GM23338 (cell line): Measurements from ENCODE around the gene NLGN1. TPM values are rescaled to one million over a fixed set of nuclear protein-coding genes. Genes with fewer than 3 reads are reported as not detected.

ENCODE experiments used
- ATAC-seq: fragments of 200-7000 bp; cut with Tn5 transposase; 3 replicates; pipeline ENCODE4 v1.9.1; 2020
- DNase-seq: peaks from one replicate; pipeline ENCODE4 v3.0.0-alpha.2; 2015; ENCODE audit warnings: low spot score
- H2AFZ ChIP-seq: fragments of 200-600 bp; sonication (generic); 2 replicates; pipeline ENCODE4 v1.8.0; 2016; ENCODE audit warnings: antibody characterized with exemption, mild to moderate bottlenecking, moderate library complexity
- H3F3A ChIP-seq: fragments of 200-600 bp; sonication (generic); replicated peaks from 2 replicates; pipeline ENCODE4 v1.8.0; 2017; ENCODE audit warnings: antibody characterized with exemption, mixed run types, low read depth
- H3K27ac ChIP-seq: fragments of 200-600 bp; sonication (generic); 2 replicates; pipeline ENCODE4 v1.6.1; 2016; ENCODE audit warnings: low read depth
- H3K27me3 ChIP-seq: fragments of 200-600 bp; sonication (generic); 2 replicates; pipeline ENCODE4 v1.8.0; 2016; ENCODE audit warnings: mild to moderate bottlenecking, mixed run types, moderate library complexity; ENCODE audit not compliant: insufficient read depth
- H3K36me3 ChIP-seq: fragments of 200-600 bp; sonication (generic); 2 replicates; pipeline ENCODE4 v1.8.0; 2016; ENCODE audit warnings: mild to moderate bottlenecking; ENCODE audit not compliant: insufficient read depth
- H3K4me1 ChIP-seq: fragments of 200-600 bp; sonication (generic); 2 replicates; pipeline ENCODE4 v1.8.0; 2016; ENCODE audit warnings: mild to moderate bottlenecking, moderate library complexity; ENCODE audit not compliant: insufficient read depth
- H3K4me2 ChIP-seq: fragments of 200-600 bp; sonication (generic); 2 replicates; pipeline ENCODE4 v1.7.1; 2017; ENCODE audit warnings: mixed run types
- H3K4me3 ChIP-seq: fragments of 200-600 bp; sonication (generic); 2 replicates; pipeline ENCODE4 v1.6.1; 2016; ENCODE audit warnings: mixed run types
- H3K79me2 ChIP-seq: fragments of 200-600 bp; sonication (generic); replicated peaks from 2 replicates; pipeline ENCODE4 v1.8.0; 2017; ENCODE audit warnings: mild to moderate bottlenecking; ENCODE audit not compliant: insufficient read depth
- H3K9me2 ChIP-seq: fragments of 200-600 bp; sonication (generic); 2 replicates; pipeline ENCODE4 v1.8.0; 2017; ENCODE audit not compliant: insufficient read depth
- H4K20me1 ChIP-seq: fragments of 200-600 bp; sonication (generic); replicated peaks from 2 replicates; pipeline ENCODE4 v1.8.0; 2017; ENCODE audit warnings: mild to moderate bottlenecking; ENCODE audit not compliant: insufficient read depth
- H3K27ac Mint-ChIP-seq: 2 replicates; pipeline ENCODE4 v1.8.0; 2020; ENCODE audit warnings: inconsistent platforms, mild to moderate bottlenecking, moderate library complexity, mixed read lengths
- H3K27me3 Mint-ChIP-seq: 3 replicates; pipeline ENCODE4 v1.8.0; 2022; ENCODE audit warnings: low read depth, mild to moderate bottlenecking, moderate library complexity, mixed read lengths, inconsistent platforms; ENCODE audit not compliant: insufficient read depth, poor library complexity
- H3K36me3 Mint-ChIP-seq: 3 replicates; pipeline ENCODE4 v1.8.0; 2021; ENCODE audit warnings: low read depth, mild to moderate bottlenecking, inconsistent platforms, moderate library complexity, mixed read lengths
- H3K4me1 Mint-ChIP-seq: 3 replicates; pipeline ENCODE4 v1.8.0; 2020; ENCODE audit warnings: mild to moderate bottlenecking, inconsistent platforms, mixed read lengths
- H3K4me3 Mint-ChIP-seq: 3 replicates; pipeline ENCODE4 v1.8.0; 2021; ENCODE audit warnings: moderate library complexity, mild to moderate bottlenecking, inconsistent platforms, mixed read lengths
- H3K9me3 Mint-ChIP-seq: 3 replicates; pipeline ENCODE4 v1.8.0; 2020; ENCODE audit warnings: moderate library complexity, mild to moderate bottlenecking, inconsistent platforms, mixed read lengths
- EZH2 ChIP-seq: fragments of 200-600 bp; sonication (generic); IDR thresholded peaks from one replicate; pipeline ENCODE4 v1.8.0; 2017; ENCODE audit warnings: antibody characterized with exemption, mild to moderate bottlenecking, low read depth; ENCODE audit not compliant: unreplicated experiment
- EZH2phosphoT487 ChIP-seq: fragments of 200-600 bp; sonication (generic); IDR thresholded peaks from one replicate; pipeline ENCODE4 v1.8.1; 2018; ENCODE audit warnings: antibody characterized with exemption; ENCODE audit not compliant: unreplicated experiment
- NANOG ChIP-seq: IDR thresholded peaks from 2 replicates; pipeline ENCODE4 v1.6.1; 2016; ENCODE audit warnings: antibody characterized with exemption, borderline replicate concordance
- POLR2AphosphoS5 ChIP-seq: IDR thresholded peaks from 2 replicates; pipeline ENCODE4 v1.6.1; 2016; ENCODE audit warnings: antibody characterized with exemption, low read depth
- STAT1 ChIP-seq: IDR thresholded peaks from one replicate; pipeline ENCODE4 v1.6.1; 2016; ENCODE audit warnings: antibody characterized with exemption; ENCODE audit not compliant: unreplicated experiment
- ZNF114 ChIP-seq: fragments of 250-450 bp; sonication (Bioruptor Pico); IDR thresholded peaks from 2 replicates; pipeline ENCODE4 v1.5.0; 2020; ENCODE audit warnings: mild to moderate bottlenecking, moderate library complexity
- ZNF331 ChIP-seq: fragments of 250-450 bp; sonication (Bioruptor Pico); IDR thresholded peaks from 2 replicates; pipeline ENCODE4 v1.5.0; 2020; ENCODE audit warnings: low read depth, mild to moderate bottlenecking, moderate library complexity
- polyA plus RNA-seq: library from polyadenylated mRNA; unstranded; fragments of >200 nt; fragmentation: Nextera tagmentation; extraction: Ambion mirVana; gene quantifications from 2 replicates; pipeline ENCODE4 v1.2.1, GENCODE V29; 2016
- total RNA-seq: library from RNA; depleted of rRNA; stranded (reverse); fragments of >200 nt; shearing (Covaris generic); gene quantifications from 2 replicates; pipeline ENCODE4 v1.2.3, GENCODE V29; 2014
- TF ChIP-seq, protein P1 (sequence below): fragments of 250-450 bp; sonication (Bioruptor Pico); IDR thresholded peaks from 2 replicates; pipeline ENCODE4 v1.5.0; 2020; ENCODE audit warnings: mild to moderate bottlenecking, moderate library complexity
- TF ChIP-seq, protein P2 (sequence below): IDR thresholded peaks from one replicate; pipeline ENCODE4 v1.6.1; 2018; ENCODE audit warnings: antibody characterized with exemption; ENCODE audit not compliant: unreplicated experiment

The NLGN1 gene
- total and polyA plus RNA-seq, 2 experiments from 2014 or later, result 6.5 to 18.6 TPM

- TF ChIP-seq, protein P1, sequence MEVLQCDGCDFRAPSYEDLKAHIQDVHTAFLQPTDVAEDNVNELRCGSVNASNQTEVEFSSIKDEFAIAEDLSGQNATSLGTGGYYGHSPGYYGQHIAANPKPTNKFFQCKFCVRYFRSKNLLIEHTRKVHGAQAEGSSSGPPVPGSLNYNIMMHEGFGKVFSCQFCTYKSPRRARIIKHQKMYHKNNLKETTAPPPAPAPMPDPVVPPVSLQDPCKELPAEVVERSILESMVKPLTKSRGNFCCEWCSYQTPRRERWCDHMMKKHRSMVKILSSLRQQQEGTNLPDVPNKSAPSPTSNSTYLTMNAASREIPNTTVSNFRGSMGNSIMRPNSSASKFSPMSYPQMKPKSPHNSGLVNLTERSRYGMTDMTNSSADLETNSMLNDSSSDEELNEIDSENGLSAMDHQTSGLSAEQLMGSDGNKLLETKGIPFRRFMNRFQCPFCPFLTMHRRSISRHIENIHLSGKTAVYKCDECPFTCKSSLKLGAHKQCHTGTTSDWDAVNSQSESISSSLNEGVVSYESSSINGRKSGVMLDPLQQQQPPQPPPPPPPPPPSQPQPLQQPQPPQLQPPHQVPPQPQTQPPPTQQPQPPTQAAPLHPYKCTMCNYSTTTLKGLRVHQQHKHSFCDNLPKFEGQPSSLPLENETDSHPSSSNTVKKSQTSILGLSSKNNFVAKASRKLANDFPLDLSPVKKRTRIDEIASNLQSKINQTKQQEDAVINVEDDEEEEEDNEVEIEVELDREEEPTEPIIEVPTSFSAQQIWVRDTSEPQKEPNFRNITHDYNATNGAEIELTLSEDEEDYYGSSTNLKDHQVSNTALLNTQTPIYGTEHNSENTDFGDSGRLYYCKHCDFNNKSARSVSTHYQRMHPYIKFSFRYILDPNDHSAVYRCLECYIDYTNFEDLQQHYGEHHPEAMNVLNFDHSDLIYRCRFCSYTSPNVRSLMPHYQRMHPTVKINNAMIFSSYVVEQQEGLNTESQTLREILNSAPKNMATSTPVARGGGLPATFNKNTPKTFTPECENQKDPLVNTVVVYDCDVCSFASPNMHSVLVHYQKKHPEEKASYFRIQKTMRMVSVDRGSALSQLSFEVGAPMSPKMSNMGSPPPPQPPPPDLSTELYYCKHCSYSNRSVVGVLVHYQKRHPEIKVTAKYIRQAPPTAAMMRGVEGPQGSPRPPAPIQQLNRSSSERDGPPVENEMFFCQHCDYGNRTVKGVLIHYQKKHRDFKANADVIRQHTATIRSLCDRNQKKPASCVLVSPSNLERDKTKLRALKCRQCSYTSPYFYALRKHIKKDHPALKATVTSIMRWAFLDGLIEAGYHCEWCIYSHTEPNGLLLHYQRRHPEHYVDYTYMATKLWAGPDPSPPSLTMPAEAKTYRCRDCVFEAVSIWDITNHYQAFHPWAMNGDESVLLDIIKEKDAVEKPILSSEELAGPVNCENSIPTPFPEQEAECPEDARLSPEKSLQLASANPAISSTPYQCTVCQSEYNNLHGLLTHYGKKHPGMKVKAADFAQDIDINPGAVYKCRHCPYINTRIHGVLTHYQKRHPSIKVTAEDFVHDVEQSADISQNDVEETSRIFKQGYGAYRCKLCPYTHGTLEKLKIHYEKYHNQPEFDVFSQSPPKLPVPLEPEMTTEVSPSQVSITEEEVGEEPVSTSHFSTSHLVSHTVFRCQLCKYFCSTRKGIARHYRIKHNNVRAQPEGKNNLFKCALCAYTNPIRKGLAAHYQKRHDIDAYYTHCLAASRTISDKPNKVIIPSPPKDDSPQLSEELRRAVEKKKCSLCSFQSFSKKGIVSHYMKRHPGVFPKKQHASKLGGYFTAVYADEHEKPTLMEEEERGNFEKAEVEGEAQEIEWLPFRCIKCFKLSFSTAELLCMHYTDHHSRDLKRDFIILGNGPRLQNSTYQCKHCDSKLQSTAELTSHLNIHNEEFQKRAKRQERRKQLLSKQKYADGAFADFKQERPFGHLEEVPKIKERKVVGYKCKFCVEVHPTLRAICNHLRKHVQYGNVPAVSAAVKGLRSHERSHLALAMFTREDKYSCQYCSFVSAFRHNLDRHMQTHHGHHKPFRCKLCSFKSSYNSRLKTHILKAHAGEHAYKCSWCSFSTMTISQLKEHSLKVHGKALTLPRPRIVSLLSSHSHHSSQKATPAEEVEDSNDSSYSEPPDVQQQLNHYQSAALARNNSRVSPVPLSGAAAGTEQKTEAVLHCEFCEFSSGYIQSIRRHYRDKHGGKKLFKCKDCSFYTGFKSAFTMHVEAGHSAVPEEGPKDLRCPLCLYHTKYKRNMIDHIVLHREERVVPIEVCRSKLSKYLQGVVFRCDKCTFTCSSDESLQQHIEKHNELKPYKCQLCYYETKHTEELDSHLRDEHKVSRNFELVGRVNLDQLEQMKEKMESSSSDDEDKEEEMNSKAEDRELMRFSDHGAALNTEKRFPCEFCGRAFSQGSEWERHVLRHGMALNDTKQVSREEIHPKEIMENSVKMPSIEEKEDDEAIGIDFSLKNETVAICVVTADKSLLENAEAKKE (CRISPR knock-in tag), result no peak
- TF ChIP-seq ZNF114 (CRISPR knock-in tag) (no peak), POLR2AphosphoS5 (no peak), ZNF331 (CRISPR knock-in tag) (no peak), EZH2 (no peak), STAT1 (no peak), NANOG (no peak)
These were observed 911.2 kb downstream of the NLGN1 start (continued) for GRCh38 chr3:174308736-174309135.

- Mint-ChIP-seq H3K4me1 (no peaks in the 10 kb centered on the region), H3K27ac (no peak overlapping the region), H3K27me3 (no peaks in the 10 kb centered on the region), H3K36me3 (no peaks in the 10 kb centered on the region), H3K9me3 (no peaks in the 10 kb centered on the region), H3K4me3 (no peak overlapping the region)
- ATAC-seq (no peak), DNase-seq (no peak)
- Histone ChIP-seq H3K4me1 (no peaks in the 10 kb centered on the region), H3K27me3 (no peaks in the 10 kb centered on the region), H3K9me2 (peaks cover 16% of the 10 kb centered on the region), H3F3A (no peaks in the 10 kb centered on the region), H4K20me1 (no peaks in the 10 kb centered on the region), H2AFZ (0 out of 2 replicates have a peak overlapping the region, but pooled peaks have one; percentile 0), H3K79me2 (no peaks in the 10 kb centered on the region), H3K4me2 (no peak overlapping the region), H3K4me3 (no peak overlapping the region), H3K27ac (no peak overlapping the region), H3K36me3 (no peaks in the 10 kb centered on the region)
- TF ChIP-seq, protein P2, sequence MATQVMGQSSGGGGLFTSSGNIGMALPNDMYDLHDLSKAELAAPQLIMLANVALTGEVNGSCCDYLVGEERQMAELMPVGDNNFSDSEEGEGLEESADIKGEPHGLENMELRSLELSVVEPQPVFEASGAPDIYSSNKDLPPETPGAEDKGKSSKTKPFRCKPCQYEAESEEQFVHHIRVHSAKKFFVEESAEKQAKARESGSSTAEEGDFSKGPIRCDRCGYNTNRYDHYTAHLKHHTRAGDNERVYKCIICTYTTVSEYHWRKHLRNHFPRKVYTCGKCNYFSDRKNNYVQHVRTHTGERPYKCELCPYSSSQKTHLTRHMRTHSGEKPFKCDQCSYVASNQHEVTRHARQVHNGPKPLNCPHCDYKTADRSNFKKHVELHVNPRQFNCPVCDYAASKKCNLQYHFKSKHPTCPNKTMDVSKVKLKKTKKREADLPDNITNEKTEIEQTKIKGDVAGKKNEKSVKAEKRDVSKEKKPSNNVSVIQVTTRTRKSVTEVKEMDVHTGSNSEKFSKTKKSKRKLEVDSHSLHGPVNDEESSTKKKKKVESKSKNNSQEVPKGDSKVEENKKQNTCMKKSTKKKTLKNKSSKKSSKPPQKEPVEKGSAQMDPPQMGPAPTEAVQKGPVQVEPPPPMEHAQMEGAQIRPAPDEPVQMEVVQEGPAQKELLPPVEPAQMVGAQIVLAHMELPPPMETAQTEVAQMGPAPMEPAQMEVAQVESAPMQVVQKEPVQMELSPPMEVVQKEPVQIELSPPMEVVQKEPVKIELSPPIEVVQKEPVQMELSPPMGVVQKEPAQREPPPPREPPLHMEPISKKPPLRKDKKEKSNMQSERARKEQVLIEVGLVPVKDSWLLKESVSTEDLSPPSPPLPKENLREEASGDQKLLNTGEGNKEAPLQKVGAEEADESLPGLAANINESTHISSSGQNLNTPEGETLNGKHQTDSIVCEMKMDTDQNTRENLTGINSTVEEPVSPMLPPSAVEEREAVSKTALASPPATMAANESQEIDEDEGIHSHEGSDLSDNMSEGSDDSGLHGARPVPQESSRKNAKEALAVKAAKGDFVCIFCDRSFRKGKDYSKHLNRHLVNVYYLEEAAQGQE, result no peak
- no peak for TF ChIP-seq EZH2phosphoT487
- TF ChIP-seq ZNF114 (CRISPR knock-in tag), result no peak
These were observed 913.0 kb downstream of the NLGN1 start for GRCh38 chr3:174310475-174310983.
